ENCODE results near the gene KHDRBS1.
"Not testable (repeated sequence)": the region's sequence is repeated elsewhere in the genome, so short reads cannot be mapped to it uniquely, and the experiment has no call there.

KHDRBS1 gene

DNA sequence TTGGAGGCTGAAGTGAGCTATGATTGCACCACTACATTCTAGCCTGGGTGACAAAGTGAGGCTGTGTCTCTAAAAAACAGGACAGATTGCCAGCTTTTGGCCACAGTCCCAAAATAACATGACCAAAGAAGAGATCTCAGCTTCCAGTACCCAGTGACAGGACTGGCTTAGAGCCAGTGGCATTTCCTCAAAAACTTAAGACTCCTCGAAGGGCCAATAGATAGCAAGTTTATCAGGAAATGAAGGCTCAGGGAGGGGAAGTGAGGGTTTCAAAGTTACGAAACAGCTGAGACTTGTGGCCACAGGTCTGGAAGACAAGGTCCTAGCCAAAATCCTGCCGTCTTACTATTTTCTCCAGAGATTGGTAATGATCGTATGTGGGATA, 52.8 kb downstream of the KHDRBS1 start:
- no peak for TF ChIP-seq GATA1 (IDR thresholded peaks at IDR 0.05; ENCODE audit: low read depth, low read length)
- no peak for TF ChIP-seq POLR2A (IDR thresholded peaks at IDR 0.05; ENCODE audit: low read length)
- DNase-seq, result peak; percentile 83 to 84

DNA sequence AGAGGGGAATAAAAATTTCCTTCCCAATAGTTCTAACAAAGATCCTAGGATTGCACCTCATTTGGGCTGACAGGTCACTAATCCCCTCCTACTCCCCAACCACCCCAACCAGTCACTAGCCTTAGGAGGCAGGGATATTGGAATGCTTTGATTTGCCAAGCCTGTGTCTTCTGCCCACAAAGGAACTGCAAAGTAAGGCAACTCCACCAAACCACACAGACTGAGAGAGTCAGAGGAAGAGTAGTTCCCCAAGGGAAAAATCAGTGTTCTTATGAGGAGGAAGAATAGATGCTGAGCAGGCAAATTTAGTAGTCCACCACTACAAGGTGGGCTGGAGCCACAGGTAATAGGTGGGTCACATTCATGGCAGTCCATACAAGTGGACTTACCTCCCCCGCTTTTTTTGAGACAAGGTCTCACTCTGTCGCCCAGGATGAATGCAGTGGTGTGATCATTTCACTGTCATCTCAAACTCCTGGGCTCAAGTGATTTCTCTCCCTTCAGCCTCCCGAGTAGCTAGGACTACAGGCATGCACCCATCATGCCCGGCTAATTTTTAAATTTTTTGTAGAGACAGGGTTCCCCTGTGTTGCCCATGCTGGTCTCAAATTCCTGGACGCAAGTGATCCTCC, 55.4 kb downstream of the KHDRBS1 start:
- TF ChIP-seq POLR2A (IDR thresholded peaks at IDR 0.05; ENCODE audit: low read length), result no peak
- TF ChIP-seq GATA1 (IDR thresholded peaks at IDR 0.05; ENCODE audit: low read depth, low read length), result no peak
- DNase-seq, result no peak

DNA sequence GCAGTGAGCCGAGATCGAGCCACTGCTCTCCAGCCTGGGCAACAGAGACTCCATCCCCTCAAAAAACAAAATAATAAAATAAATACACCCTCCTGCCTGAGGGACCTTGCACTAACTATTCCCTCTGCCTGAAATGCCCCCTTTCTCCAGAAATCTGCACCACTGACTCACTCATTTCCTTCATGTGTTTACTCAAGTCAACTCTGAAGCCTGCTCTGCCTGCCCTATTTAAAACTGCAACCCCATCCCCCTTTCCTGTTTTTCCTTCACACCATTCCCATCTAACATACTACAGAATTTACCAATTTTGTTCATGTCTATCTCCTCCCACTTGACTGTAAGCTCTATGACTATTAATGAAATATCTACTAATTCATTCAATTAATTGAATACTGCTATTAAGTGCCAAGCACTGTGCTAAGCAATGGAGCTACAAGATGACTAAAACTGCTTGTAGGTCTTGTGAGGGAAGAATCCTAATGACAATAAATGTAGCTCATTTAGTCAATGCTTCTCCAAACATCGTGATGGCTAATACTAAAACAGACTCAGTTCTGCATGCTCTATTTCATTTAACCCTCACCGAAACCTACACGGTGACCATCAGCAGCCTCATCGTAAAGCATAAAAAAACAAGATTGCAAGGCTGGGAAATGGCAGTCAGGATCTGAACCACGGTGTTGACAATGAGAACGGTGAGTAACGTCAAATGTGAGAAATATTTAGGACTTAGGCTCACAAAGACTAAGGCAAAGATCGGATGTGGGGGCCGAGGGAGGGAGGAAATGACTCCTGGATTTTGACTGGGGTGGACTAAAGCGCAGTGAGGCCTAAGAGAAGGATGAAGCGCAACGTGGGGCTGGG, 58.3 kb downstream of the KHDRBS1 start:
- DNase-seq, result no peak

DNA sequence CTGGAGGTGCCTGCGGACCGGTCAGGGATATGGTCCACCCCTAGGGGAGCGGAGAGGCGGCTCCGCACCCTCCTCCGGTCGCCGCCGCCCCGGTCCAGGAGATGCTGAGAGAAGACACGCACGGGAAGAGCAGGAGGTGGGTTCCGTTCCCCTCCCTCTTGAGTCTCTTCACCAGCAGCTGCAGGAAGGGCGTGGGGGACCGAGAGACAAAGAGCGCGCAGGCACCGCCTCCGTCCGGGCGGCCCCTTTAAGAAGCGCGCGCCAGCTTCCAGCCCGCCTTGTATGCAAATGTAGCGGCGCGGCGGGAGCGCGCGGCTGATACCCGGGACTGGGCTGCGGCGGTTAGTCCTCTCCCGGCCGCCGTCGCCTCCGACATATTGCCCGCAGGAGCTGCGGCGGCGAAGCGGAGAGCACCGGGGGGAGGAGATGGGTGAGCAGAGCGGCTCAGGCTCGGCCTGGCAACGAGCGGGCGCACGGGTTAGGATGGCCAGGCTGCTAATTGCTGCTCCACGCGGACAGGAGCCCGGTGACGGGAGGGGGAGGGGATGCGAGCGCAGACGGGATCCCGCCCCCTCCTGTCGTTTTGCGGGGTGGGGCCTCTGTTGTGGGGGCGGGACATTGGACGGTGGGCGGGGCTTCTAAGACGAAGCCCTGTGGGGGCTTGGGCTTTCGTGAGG, 59.1 kb downstream of the KHDRBS1 start, which contains the start of gene TMEM39B:
Gene TMEM39B (plus strand): TSS at position 318 of the 677 bp plus-strand sequence. CDS start 109 bp downstream, at position 427.
- peak; percentile 96 for DNase-seq
- peak; percentile 78 for TF ChIP-seq POLR2A (IDR thresholded peaks at IDR 0.05; ENCODE audit: low read length)
- no peak for TF ChIP-seq GATA1 (IDR thresholded peaks at IDR 0.05; ENCODE audit: low read depth, low read length)

More for the DNA sequence above, 58.3 kb downstream of the KHDRBS1 start:
- TF ChIP-seq GATA1 (IDR thresholded peaks at IDR 0.05; ENCODE audit: low read depth, low read length) (no peak), POLR2A (IDR thresholded peaks at IDR 0.05; ENCODE audit: low read length) (no peak)

DNA sequence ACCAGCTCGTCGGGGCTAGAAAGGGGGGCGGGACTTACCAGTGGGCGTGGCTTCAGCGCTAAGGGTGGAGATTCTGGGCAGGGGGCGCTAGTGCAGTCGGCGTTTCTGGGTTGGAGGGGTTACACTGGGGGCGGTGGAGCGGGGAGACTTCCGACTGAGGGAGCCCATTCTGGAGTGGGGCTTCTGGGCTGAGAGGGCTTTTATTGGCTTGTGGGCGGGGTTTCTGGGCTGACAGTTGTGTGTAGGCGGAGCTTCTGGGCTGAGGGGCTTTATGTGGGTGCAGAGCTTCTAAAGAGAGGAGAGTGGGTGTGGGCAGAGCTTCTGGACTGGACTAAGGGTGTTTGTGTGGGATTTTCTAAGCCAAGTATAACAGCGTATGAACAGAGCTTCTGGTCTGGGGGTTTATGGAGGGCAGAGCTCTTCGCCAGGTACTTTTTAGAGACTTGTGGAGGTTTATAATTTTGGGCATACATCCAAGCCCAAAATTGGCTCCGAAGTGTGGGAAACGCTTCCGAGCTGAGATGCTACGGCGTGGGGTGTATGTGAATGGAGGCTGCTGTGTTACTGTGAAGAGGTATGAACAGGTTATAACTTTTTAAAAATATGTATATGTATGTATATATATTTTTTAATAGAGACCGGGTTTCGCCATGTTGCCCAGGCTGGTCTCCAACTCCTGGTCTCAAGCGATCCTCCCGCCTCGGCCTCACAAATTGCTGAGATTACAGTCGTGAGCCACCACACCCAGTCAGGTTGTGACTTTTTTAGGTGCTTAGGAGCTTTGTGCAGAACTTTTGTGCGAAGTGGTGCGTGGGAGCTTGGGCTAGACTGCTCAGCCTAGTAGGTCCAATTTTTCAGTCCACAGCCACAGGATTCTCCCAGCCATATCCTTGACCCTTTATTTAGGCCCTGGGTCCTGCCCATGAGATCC, 59.9 kb downstream of the KHDRBS1 start:
- no peak for DNase-seq
- no peak for TF ChIP-seq GATA1 (IDR thresholded peaks at IDR 0.05; ENCODE audit: low read depth, low read length)
- TF ChIP-seq POLR2A (IDR thresholded peaks at IDR 0.05; ENCODE audit: low read length), result no peak

DNA sequence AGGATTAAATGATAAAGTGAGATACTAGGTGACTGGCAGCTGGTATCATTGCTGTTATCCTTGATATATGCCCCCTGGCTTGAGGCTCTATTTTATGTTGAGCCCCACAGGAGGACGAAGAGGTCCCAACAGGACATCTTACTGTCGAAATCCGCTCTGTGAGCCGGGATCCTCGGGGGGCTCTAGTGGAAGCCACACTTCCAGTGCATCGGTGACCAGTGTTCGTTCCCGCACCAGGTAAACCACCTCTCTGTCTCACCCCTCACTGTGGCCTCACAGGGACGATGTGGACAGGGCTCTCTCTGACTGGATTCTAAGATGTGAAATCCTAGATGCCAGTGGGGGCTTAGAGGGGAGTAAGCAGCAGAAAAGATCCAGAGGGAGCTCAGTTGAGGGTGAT, 61.2 kb downstream of the KHDRBS1 start:
- no peak for DNase-seq
- no peak for TF ChIP-seq GATA1 (IDR thresholded peaks at IDR 0.05; ENCODE audit: low read depth, low read length)
- no peak for TF ChIP-seq POLR2A (IDR thresholded peaks at IDR 0.05; ENCODE audit: low read length)

DNA sequence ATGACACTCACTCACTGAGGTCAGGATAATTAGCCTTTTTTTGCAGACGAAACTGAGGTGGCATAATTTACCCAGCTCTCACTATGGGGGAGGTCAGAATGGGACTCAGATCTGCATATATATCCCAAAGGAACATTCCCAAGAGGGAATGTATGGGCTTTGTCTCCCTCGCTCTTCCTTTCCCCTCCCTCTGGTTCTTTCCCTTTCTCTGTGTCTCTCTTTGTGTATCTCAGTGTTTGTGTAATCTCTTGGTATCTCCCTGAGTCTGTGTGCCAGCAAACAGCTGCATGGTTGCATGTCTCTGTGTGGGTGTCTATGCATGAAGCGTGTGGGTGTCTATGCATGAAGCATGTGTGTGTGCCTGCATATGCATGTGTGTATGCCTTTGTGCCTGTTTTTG, 63.8 kb downstream of the KHDRBS1 start:
- DNase-seq, result no peak
- TF ChIP-seq POLR2A (IDR thresholded peaks at IDR 0.05; ENCODE audit: low read length) (no peak), GATA1 (IDR thresholded peaks at IDR 0.05; ENCODE audit: low read depth, low read length) (no peak)

DNA sequence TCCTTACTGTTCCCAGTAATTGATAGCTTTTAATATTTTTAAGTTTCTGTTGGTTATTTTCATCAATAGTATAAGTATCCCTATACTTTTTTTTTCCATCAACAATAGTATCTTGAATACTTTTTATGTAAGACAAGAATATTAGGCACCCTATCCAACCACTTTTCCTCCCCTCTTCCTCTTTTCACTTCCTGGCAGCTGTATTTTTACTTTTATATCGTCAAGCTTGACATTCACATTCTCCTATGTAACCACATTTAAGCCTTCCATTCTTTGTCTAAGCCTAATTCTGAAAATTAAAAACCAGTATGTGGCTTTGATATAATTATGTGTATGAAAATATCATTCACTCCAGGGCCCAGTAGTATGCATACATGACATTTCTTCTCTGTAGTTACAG, 68.4 kb downstream of the KHDRBS1 start:
- no peak for TF ChIP-seq GATA1 (IDR thresholded peaks at IDR 0.05; ENCODE audit: low read depth, low read length)
- no peak for TF ChIP-seq POLR2A (IDR thresholded peaks at IDR 0.05; ENCODE audit: low read length)
- no peak for DNase-seq

DNA sequence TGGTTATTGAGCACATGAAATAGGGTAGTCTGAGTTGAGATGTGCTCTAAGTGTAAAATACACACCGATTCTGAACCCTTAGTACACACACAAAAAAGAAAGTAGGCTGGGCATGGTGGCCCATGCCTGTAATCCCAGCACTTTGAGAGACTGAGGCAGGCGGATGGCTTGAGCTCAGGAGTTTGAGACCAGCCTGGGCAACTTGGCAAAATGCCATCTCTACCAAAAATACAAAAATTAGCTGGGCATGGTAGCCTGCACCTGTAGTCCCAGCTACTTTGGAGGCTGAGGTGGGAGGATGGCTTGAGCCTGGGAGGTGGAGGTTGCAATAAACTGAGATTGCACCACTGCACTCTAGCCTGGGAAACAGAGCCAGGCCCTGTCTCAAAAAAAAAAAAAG, 72.7 kb downstream of the KHDRBS1 start:
- DNase-seq, result not testable (repeated sequence)

DNA sequence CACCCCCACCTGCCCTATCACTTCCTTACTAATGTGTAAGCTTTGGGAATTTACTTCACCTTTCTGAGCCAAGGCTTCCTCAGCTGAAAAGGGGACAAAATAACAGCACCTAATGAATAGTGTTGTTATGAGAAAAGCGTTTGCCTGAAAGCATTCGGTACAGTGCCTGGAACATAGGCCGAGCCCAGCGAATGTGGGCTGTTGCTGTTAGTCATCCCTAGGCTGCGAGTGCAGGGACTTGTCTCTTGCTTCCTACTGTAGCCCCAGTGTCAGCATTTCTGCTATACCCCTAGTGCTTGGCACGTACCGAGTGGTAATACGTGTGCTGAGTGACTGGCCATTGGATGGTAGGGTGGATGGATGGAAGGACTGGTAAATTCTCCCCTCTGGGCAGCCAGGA, 77.5 kb downstream of the KHDRBS1 start:
- DNase-seq, result no peak
- TF ChIP-seq GATA1 (IDR thresholded peaks at IDR 0.05; ENCODE audit: low read depth, low read length) (no peak), POLR2A (IDR thresholded peaks at IDR 0.05; ENCODE audit: low read length) (no peak)

DNA sequence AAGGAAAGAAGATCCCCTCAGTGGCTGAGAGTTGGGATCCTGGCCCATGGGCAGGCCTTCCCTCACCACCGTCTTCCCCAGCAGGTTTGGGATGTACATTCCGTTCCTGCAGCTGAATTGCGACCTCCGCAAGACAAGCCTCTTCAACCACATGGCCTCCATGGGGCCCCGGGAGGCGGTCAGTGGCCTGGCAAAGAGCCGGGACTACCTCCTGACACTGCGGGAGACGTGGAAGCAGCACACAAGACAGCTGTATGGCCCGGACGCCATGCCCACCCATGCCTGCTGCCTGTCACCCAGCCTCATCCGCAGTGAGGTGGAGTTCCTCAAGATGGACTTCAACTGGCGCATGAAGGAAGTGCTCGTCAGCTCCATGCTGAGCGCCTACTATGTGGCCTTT, 77.9 kb downstream of the KHDRBS1 start:
- no peak for TF ChIP-seq POLR2A (IDR thresholded peaks at IDR 0.05; ENCODE audit: low read length)
- TF ChIP-seq GATA1 (IDR thresholded peaks at IDR 0.05; ENCODE audit: low read depth, low read length), result no peak

More for the DNA sequence above, 77.9 kb downstream of the KHDRBS1 start:
- DNase-seq, result no peak

Measured in erythroblast (primary cell).